Endothelial cell (in vitro differentiated cells): ENCODE data around the gene CYSRT1. TPM values are rescaled to one million over a fixed set of nuclear protein-coding genes. Genes with fewer than 3 reads are reported as not detected.
"Not testable (repeated sequence)": the region's sequence is repeated elsewhere in the genome, so short reads cannot be mapped to it uniquely, and the experiment has no call there.

Experiments used
- DNase-seq: peaks from one replicate; pipeline ENCODE4 v3.0.0; 2021; ENCODE audit warnings: low spot score
- H3K27ac Mint-ChIP-seq: one replicate; pipeline ENCODE4 v1.8.0; 2021; ENCODE audit warnings: mixed read lengths, inconsistent platforms; ENCODE audit not compliant: unreplicated experiment
- H3K27me3 Mint-ChIP-seq: one replicate; pipeline ENCODE4 v1.8.0; 2021; ENCODE audit warnings: mild to moderate bottlenecking, moderate library complexity, mixed read lengths, inconsistent platforms; ENCODE audit not compliant: unreplicated experiment
- H3K36me3 Mint-ChIP-seq: one replicate; pipeline ENCODE4 v1.8.0; 2021; ENCODE audit warnings: mild to moderate bottlenecking, low read depth, mixed read lengths, inconsistent platforms; ENCODE audit not compliant: unreplicated experiment
- H3K4me1 Mint-ChIP-seq: one replicate; pipeline ENCODE4 v1.8.0; 2021; ENCODE audit warnings: mild to moderate bottlenecking, mixed read lengths, inconsistent platforms; ENCODE audit not compliant: unreplicated experiment
- H3K4me3 Mint-ChIP-seq: one replicate; pipeline ENCODE4 v1.8.0; 2021; ENCODE audit warnings: mild to moderate bottlenecking, mixed read lengths, inconsistent platforms; ENCODE audit not compliant: unreplicated experiment
- H3K9me3 Mint-ChIP-seq: one replicate; pipeline ENCODE4 v1.8.0; 2021; ENCODE audit warnings: mixed read lengths, inconsistent platforms; ENCODE audit not compliant: unreplicated experiment
- total RNA-seq: library from RNA; stranded (reverse); fragmentation: NEBNext Ultra II Directional; extraction: Animal tissue kit (Norgen Biotek cat#: 25700); gene quantifications from one replicate; pipeline ENCODE4 v1.2.1, GENCODE V29; 2021; ENCODE audit not compliant: unreplicated experiment
- TF ChIP-seq, protein P1 (sequence below): fragments of 200-600 bp; sonication (generic); IDR thresholded peaks from one replicate; pipeline ENCODE4 v1.5.0; 2021; ENCODE audit warnings: antibody characterized with exemption; ENCODE audit not compliant: unreplicated experiment

The CYSRT1 gene
- total RNA-seq, 1 donor from 2014 or later, result 1.4 TPM

DNA sequence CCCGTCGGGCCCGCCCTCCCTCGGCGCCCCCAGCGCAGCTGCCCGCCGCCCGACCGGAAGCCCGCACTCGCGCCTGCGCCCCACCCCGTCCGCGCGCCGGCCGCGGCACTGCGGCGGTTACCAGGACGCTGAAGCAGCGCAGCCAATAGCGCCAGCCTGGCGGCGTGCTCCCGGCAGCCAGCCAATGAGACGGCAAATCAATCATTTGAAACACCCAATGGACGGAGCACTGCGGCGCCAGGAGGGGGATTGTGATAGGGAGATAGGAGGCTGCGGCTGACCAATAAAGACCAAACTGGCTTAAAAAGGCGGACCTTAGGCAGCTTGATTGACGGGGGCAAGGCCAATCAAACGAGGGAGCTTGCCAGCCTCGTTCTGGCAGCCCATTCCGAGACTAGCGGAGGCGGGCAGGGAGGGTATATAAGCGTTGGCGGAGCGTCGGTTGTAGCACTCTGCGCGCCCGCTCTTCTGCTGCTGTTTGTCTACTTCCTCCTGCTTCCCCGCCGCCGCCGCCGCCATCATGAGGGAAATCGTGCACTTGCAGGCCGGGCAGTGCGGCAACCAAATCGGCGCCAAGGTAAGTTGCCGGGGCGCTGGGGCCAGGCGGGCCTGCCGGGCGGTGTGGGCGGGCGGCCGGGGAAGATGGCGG is 16.0 kb downstream of the CYSRT1 start, which contains the start of gene TUBB4B:
Gene TUBB4B (plus strand): TSS at position 447 of the 649 bp plus-strand sequence. CDS start 74 bp downstream, at position 521.
- Mint-ChIP-seq H3K27ac (peak within 1 kb of the TSS; percentile 90), H3K27me3 (peaks cover 18% of the 10 kb centered on the region), H3K9me3 (no peaks in the 10 kb centered on the region), H3K36me3 (peaks cover 11% of the 10 kb centered on the region), H3K4me3 (peak within 1 kb of the TSS; percentile 97), H3K4me1 (peaks cover 27% of the 10 kb centered on the region)
- DNase-seq, result peak; percentile 97
- TF ChIP-seq, protein P1, sequence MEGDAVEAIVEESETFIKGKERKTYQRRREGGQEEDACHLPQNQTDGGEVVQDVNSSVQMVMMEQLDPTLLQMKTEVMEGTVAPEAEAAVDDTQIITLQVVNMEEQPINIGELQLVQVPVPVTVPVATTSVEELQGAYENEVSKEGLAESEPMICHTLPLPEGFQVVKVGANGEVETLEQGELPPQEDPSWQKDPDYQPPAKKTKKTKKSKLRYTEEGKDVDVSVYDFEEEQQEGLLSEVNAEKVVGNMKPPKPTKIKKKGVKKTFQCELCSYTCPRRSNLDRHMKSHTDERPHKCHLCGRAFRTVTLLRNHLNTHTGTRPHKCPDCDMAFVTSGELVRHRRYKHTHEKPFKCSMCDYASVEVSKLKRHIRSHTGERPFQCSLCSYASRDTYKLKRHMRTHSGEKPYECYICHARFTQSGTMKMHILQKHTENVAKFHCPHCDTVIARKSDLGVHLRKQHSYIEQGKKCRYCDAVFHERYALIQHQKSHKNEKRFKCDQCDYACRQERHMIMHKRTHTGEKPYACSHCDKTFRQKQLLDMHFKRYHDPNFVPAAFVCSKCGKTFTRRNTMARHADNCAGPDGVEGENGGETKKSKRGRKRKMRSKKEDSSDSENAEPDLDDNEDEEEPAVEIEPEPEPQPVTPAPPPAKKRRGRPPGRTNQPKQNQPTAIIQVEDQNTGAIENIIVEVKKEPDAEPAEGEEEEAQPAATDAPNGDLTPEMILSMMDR, result no peak

DNA sequence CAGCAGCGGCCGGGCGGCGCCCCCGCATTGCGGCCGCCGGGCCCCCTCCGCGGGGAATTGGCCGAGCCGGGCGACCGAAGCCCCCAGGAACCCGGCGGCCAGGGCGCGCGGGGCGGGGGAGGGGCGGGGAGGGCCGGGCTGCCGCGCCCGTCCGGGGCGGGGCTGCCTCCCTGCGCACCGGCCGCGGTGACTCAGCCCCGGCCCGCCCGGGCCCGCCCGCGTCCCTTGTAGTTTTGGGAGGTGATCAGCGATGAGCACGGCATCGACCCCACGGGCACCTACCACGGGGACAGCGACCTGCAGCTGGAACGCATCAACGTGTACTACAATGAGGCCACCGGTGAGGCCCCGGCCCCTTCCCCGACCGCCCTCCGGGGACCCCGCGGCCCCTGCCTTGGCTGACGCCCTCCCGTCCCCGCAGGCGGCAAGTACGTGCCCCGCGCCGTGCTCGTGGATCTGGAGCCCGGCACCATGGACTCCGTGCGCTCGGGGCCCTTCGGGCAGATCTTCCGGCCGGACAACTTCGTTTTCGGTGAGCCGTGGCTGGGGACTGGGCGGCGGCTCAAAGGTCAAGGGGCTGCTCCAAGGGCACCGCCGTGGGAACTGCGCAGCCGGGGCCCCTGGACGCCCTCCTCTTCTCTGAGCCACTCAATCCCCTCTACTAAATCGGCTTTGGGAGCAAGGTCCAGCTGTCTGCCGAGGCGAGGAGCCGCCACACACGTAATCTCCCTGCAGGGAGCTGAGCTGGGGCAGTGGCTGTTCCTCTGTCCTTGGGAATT is 16.7 kb downstream of the CYSRT1 start:
- Mint-ChIP-seq H3K9me3 (no peaks in the 10 kb centered on the region), H3K36me3 (peaks cover 11% of the 10 kb centered on the region), H3K4me3 (peak overlapping the region; percentile 92), H3K27ac (no peak overlapping the region), H3K27me3 (peaks cover 18% of the 10 kb centered on the region), H3K4me1 (peaks cover 27% of the 10 kb centered on the region)
- no peak for DNase-seq
- TF ChIP-seq, protein P1, result no peak

DNA sequence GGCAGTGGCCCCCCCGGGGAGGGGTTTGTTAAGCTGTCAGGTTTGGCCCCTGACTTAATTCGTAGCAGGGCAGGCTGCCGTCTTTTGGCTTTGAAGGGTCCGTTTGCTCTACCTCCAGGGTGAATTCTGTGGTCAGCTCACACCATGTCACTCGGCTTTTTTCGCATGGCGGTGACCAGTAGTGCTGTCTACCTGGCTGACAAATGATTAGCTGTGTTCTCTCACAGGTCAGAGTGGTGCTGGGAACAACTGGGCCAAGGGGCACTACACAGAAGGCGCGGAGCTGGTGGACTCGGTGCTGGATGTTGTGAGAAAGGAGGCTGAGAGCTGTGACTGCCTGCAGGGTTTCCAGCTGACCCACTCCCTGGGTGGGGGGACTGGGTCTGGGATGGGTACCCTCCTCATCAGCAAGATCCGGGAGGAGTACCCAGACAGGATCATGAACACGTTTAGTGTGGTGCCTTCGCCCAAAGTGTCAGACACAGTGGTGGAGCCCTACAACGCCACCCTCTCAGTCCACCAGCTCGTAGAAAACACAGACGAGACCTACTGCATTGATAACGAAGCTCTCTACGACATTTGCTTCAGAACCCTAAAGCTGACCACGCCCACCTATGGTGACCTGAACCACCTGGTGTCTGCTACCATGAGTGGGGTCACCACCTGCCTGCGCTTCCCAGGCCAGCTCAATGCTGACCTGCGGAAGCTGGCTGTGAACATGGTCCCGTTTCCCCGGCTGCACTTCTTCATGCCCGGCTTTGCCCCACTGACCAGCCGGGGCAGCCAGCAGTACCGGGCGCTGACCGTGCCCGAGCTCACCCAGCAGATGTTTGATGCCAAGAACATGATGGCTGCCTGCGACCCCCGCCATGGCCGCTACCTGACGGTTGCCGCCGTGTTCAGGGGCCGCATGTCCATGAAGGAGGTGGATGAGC is 17.6 kb downstream of the CYSRT1 start:
- H3K27me3 Mint-ChIP-seq, result peaks cover 18% of the 10 kb centered on the region
- peak overlapping the region; percentile 92 for H3K4me3 Mint-ChIP-seq
- DNase-seq, result no peak
- H3K9me3 Mint-ChIP-seq, result no peaks in the 10 kb centered on the region
- H3K36me3 Mint-ChIP-seq, result peaks cover 11% of the 10 kb centered on the region
- TF ChIP-seq, protein P1, result no peak
- peak overlapping the region; percentile 13 for H3K27ac Mint-ChIP-seq
- peaks cover 27% of the 10 kb centered on the region for H3K4me1 Mint-ChIP-seq

DNA sequence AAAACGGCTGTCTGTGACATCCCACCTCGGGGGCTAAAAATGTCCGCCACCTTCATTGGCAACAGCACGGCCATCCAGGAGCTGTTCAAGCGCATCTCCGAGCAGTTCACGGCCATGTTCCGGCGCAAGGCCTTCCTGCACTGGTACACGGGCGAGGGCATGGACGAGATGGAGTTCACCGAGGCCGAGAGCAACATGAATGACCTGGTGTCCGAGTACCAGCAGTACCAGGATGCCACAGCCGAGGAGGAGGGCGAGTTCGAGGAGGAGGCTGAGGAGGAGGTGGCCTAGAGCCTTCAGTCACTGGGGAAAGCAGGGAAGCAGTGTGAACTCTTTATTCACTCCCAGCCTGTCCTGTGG is 18.3 kb downstream of the CYSRT1 start:
- H3K27ac Mint-ChIP-seq, H3K4me3 Mint-ChIP-seq, H3K9me3 Mint-ChIP-seq, DNase-seq: not testable (repeated sequence)
- peaks cover 27% of the 10 kb centered on the region for H3K4me1 Mint-ChIP-seq
- peaks cover 16% of the 10 kb centered on the region for H3K27me3 Mint-ChIP-seq
- peaks cover 11% of the 10 kb centered on the region for H3K36me3 Mint-ChIP-seq
